IPS-11a (cell line): Measurements from ENCODE around the gene SCUBE1.

Experiments
- H3K4me3 ChIP-seq: one replicate; pipeline ENCODE4 v1.5.1; 2013; ENCODE audit warnings: low read depth, low read length, control low read depth

SCUBE1 gene

GRCh38 chr22:43262990-43263644 lies 80.1 kb downstream of the SCUBE1 start:
- no peak overlapping the region for H3K4me3 ChIP-seq

GRCh38 chr22:43260331-43261231 lies 82.6 kb downstream of the SCUBE1 start:
- H3K4me3 ChIP-seq = no peak overlapping the region

GRCh38 chr22:43257961-43258360 lies 85.2 kb downstream of the SCUBE1 start:
- H3K4me3 ChIP-seq = no peak overlapping the region

GRCh38 chr22:43257549-43257948 lies 85.6 kb downstream of the SCUBE1 start:
- H3K4me3 ChIP-seq = no peak overlapping the region

GRCh38 chr22:43256976-43257545 lies 86.1 kb downstream of the SCUBE1 start:
- no peak overlapping the region for H3K4me3 ChIP-seq

GRCh38 chr22:43256569-43256968 lies 86.6 kb downstream of the SCUBE1 start:
- no peak overlapping the region for H3K4me3 ChIP-seq

- H3K4me3 ChIP-seq = no peak overlapping the region
These were observed 87.9 kb downstream of the SCUBE1 start for GRCh38 chr22:43255299-43255698.

- no peak overlapping the region for H3K4me3 ChIP-seq
These were observed 89.3 kb downstream of the SCUBE1 start for GRCh38 chr22:43253839-43254238.

GRCh38 chr22:43252319-43252718 lies 90.9 kb downstream of the SCUBE1 start:
- no peak overlapping the region for H3K4me3 ChIP-seq

- no peak overlapping the region for H3K4me3 ChIP-seq
These were observed 93.2 kb downstream of the SCUBE1 start for GRCh38 chr22:43249789-43250471.

- H3K4me3 ChIP-seq = no peak overlapping the region
These were observed 95.5 kb downstream of the SCUBE1 start for GRCh38 chr22:43247546-43248260.

- no peak overlapping the region for H3K4me3 ChIP-seq
These were observed 97.0 kb downstream of the SCUBE1 start for GRCh38 chr22:43246188-43246587.

GRCh38 chr22:43245717-43246116 lies 97.5 kb downstream of the SCUBE1 start:
- H3K4me3 ChIP-seq = no peak overlapping the region

GRCh38 chr22:43244803-43245527 lies 98.2 kb downstream of the SCUBE1 start:
- H3K4me3 ChIP-seq = no peak overlapping the region

GRCh38 chr22:43244402-43244801 lies 98.8 kb downstream of the SCUBE1 start:
- H3K4me3 ChIP-seq = no peak overlapping the region

GRCh38 chr22:43243324-43243723 lies 99.8 kb downstream of the SCUBE1 start:
- H3K4me3 ChIP-seq = no peak overlapping the region

- no peak overlapping the region for H3K4me3 ChIP-seq
These were observed 100.5 kb downstream of the SCUBE1 start for GRCh38 chr22:43242627-43243026.

- no peak overlapping the region for H3K4me3 ChIP-seq
These were observed 101.3 kb downstream of the SCUBE1 start for GRCh38 chr22:43241699-43242386.

GRCh38 chr22:43241138-43241597 lies 102.0 kb downstream of the SCUBE1 start:
- no peak overlapping the region for H3K4me3 ChIP-seq
